Motor neuron (in vitro differentiated cells): ENCODE results near the gene ITPR3. TPM values are rescaled to one million over a fixed set of nuclear protein-coding genes. Genes with fewer than 3 reads are reported as not detected.

Source experiments
- ATAC-seq, 8 experiments: fragments of 200-7000 bp; cut with Tn5 transposase; replicated peaks in 6 of 8; 2 replicates each; pipeline ENCODE4 v1.8.0; 2021; ENCODE audit warnings: mild to moderate bottlenecking in 8 of 8, moderate library complexity in 8 of 8
- H3K27ac ChIP-seq, 2 donors: fragments of 250-450 bp; sonication (Bioruptor Pico); 2 replicates each; pipeline ENCODE4 v1.9.0; 2021; ENCODE audit warnings: antibody characterized with exemption in 2 of 2, mild to moderate bottlenecking in 2 of 2, moderate library complexity in 1 of 2
- H3K4me1 ChIP-seq, 2 donors: fragments of 250-450 bp; sonication (Bioruptor Pico); replicated peaks in 1 of 2; 2 replicates each; pipeline ENCODE4 v1.6.1; 2021; ENCODE audit warnings: antibody characterized with exemption in 2 of 2, mild to moderate bottlenecking in 2 of 2, moderate library complexity in 1 of 2
- H3K4me3 ChIP-seq, 5 donors: fragments of 250-450 bp; sonication (Bioruptor Pico); 2 replicates each; pipeline ENCODE4 v1.9.0; 2021; ENCODE audit warnings: antibody characterized with exemption in 5 of 5, mild to moderate bottlenecking in 5 of 5, moderate library complexity in 4 of 5
- WGBS, 10 experiments: fragments of 450-650 bp; shearing (Covaris generic); methylation state at CpG; one replicate each; pipeline ENCODE4 v1.0.0; 2022; 5-methylcytosine and 5-hydroxymethylcytosine counted together
- in situ Hi-C, 9 experiments: fragments of 400-800 bp; cut with MboI; loops; one replicate each; pipeline ENCODE4 v1.15.0; 2021; ENCODE audit warnings: low sequenced_read_pairs in 9 of 9, low pct_unique_long_range_greater_than_20kb in 2 of 9; ENCODE audit not compliant: unreplicated experiment in 9 of 9
- total RNA-seq, 8 experiments: library from RNA; unstranded; fragments of 300-600 nt; gene quantifications; 2 replicates each; pipeline versions ENCODE4 v1.2.3 to v1.2.4, GENCODE V29; 2022

ITPR3 gene
- total RNA-seq, 8 experiments from 2014 or later: 0.11 to 36.3 (median 0.96) TPM

DNA sequence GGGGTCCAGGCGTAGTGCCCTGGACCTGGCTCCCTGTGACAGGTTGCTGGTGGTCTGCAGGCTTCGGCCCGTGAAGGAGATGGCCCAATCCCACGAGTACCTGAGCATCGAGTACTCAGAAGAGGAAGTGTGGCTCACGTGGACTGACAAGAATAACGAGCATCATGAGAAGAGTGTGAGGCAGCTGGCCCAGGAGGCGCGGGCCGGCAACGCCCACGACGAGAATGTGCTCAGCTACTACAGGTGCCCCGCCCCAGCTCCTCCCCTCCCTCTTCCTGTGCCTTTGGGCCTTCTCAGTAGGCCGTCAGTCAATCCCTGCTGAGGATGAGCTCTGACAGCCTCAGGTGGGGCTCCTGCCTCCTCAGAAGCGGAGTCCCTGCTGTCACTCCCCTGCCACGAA lies 47.8 kb downstream of the ITPR3 start:
- 47 to 80% (median 60%) methylated on average over 1 to 12 of the region's 17 CpGs; no CpG with 5 or more reads in 4 of the 10 experiments for WGBS, 10 experiments
- ATAC-seq: peak in 6 of 8 experiments; percentile 20 to 72 (median 44)
- Histone ChIP-seq H3K4me3 (no peak overlapping the region), H3K27ac (no peak overlapping the region), H3K4me1 (peaks cover 2 to 14% of the 10 kb centered on the region in 2 donors)
- in situ Hi-C loops: no loop called here

DNA sequence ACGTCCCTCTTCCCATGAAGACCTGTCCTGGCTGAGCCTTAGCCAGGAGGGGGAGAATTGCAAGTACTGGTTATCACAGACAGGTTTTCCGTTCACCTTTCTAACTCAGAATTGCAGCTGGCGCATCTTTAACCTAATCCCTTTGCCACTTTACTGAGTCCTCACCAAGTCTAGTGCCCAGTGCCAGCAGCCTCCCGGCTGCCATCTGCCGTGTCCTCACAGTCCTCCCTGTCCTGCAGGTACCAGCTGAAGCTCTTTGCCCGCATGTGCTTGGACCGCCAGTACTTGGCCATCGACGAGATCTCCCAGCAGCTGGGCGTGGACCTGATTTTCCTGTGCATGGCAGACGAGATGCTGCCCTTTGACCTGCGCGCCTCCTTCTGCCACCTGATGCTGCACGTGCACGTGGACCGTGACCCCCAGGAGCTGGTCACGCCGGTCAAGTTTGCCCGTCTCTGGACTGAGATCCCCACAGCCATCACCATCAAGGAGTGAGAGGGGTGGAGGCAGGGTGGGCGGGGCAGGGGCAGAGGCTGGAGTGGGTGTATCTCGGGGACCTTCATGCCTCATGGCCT lies 49.1 kb downstream of the ITPR3 start:
- no peak for ATAC-seq
- Histone ChIP-seq H3K27ac (no peak overlapping the region), H3K4me1 (peaks cover 11 to 21% of the 10 kb centered on the region in 2 donors), H3K4me3 (no peak overlapping the region)
- 91 to 100% (median 100%) methylated on average over 1 to 6 of the region's 21 CpGs; no CpG with 5 or more reads in 7 of the 10 experiments for WGBS, 10 experiments
- in situ Hi-C loops: loop anchor here in 1 of 9 experiments (10.0 kb wide), 1 partner anchor 75 kb away; no protein-coding TSS in a partner anchor

DNA sequence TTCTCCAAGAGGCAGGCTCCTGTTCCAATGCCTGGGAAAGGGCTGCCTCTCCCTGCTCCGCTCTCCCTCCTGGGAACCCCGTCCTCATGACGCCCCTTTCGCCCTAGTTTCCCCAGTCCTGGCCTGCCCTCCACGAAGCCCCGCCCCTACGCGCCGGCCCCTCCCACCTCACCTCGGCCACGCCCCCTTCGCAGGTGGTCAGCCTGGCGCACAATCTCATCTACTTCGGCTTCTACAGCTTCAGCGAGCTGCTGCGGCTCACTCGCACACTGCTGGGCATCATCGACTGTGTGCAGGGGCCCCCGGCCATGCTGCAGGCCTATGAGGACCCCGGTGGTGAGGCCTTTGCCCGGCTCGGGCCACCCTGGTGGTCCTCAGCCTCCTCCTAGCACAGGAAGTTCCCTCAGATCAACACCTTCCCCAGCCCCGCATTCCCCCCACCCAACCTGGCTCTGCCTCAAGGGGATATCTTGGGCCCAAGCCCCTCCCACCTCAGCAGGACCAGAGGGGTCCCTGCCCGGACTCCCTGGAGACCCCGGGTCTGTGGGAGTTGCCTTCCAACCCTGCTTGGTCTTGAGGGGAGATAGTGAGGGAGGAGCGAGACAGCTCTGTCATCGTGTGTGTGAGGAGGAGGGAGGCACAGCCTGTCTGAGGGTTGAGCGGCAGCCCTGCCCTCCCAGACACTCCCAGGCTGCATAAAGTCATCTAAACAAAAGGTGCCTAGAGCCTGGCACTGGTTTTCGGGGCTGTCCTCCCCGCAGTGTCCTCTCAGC lies 50.0 kb downstream of the ITPR3 start:
- in situ Hi-C loops: loop anchor here in 1 of 9 experiments (10.0 kb wide), 1 partner anchor 76 kb away; no protein-coding TSS in a partner anchor
- WGBS, 10 experiments: 68 to 80% methylated on average over 1 to 4 of the region's 30 CpGs; no CpG with 5 or more reads in 8 of the 10 experiments
- peaks cover 11 to 21% of the 10 kb centered on the region in 2 donors for H3K4me1 ChIP-seq
- peak in 7 of 8 experiments; percentile 2 to 46 (median 19) for ATAC-seq
- H3K27ac ChIP-seq: no peak overlapping the region
- no peak overlapping the region for H3K4me3 ChIP-seq

DNA sequence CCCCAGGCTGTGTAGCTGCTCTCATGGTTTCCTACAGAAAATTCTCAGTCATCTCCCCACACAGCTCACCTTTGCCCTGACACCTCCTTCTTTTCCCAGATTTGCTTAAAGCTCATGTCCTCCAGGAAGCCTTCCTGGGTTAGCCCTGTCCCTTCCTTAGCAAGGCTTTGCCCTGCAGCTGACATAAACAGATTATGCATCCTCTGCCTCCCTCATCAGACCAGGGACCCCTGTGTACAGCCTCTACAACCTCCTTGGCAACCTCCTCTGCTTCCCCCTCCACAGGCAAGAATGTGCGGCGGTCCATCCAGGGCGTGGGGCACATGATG lies 50.6 kb downstream of the ITPR3 start:
- no peak for ATAC-seq
- WGBS, 10 experiments: 100% methylated on average over 3 of the region's 3 CpGs; no CpG with 5 or more reads in 7 of the 10 experiments

DNA sequence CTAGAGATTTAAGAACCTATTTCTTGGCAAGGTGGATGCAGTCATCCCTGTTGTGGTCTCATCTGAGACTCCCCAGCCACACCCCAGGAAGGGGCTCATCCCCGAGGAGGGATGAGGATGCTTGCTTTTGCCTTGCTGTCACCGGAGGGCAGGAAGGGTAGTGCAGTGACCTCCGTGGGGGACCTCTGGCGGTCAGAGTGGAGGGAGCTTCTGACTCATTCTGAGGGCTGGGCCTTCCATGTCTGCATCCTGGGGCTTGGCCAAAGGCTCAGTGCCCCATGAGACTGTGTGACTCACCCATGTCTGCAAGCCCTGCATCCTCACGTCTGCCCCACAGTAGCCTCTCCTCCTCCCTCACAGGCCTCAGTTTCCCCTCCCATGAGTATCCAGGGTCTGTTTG lies 51.7 kb downstream of the ITPR3 start:
- 0 to 80% (median 33%) methylated on average over 1 of the region's 5 CpGs; no CpG with 5 or more reads in 6 of the 10 experiments for WGBS, 10 experiments
- no peak overlapping the region for H3K4me3 ChIP-seq
- in situ Hi-C loops: loop anchor here in 1 of 9 experiments (10.0 kb wide), 1 partner anchor 78 kb away; no protein-coding TSS in a partner anchor
- H3K4me1 ChIP-seq: peaks cover 11 to 21% of the 10 kb centered on the region in 2 donors
- ATAC-seq: peak; percentile 77 to 89 (median 82)
- no peak overlapping the region for H3K27ac ChIP-seq

More for the DNA sequence above, 50.6 kb downstream of the ITPR3 start:
- H3K4me1 ChIP-seq: peaks cover 11 to 21% of the 10 kb centered on the region in 2 donors
- H3K4me3 ChIP-seq: no peak overlapping the region
- H3K27ac ChIP-seq: no peak overlapping the region
- in situ Hi-C loops: loop anchor here in 1 of 9 experiments (10.0 kb wide), 1 partner anchor 77 kb away; no protein-coding TSS in a partner anchor

DNA sequence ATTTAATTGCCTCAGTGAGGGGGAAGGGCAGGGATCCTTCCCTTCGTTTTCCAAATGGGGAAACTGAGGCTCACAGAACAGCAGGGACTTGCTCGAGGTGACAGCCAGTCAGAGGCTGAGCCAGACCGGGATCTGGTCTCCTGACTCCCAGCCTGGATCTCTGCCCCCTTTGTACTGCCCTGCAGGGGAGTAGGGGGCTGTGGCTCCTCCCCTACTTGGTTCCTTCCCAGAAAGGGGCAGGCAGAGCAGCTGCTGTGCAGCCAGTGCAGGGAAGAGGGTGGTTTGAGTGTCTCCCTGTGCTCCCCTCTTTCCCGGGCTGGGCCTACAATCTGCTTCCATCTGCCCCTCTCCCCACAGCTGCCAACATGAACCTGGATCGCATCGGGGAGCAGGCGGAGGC lies 52.7 kb downstream of the ITPR3 start:
- 21 to 80% (median 60%) methylated on average over 2 to 4 of the region's 7 CpGs; no CpG with 5 or more reads in 7 of the 10 experiments for WGBS, 10 experiments
- H3K4me3 ChIP-seq: no peak overlapping the region
- peaks cover 11 to 26% of the 10 kb centered on the region in 2 donors for H3K4me1 ChIP-seq
- peak in 5 of 8 experiments; percentile 15 to 48 (median 39) for ATAC-seq
- in situ Hi-C loops: loop anchor here in 1 of 9 experiments (10.0 kb wide), 1 partner anchor 79 kb away; no protein-coding TSS in a partner anchor
- no peak overlapping the region for H3K27ac ChIP-seq

DNA sequence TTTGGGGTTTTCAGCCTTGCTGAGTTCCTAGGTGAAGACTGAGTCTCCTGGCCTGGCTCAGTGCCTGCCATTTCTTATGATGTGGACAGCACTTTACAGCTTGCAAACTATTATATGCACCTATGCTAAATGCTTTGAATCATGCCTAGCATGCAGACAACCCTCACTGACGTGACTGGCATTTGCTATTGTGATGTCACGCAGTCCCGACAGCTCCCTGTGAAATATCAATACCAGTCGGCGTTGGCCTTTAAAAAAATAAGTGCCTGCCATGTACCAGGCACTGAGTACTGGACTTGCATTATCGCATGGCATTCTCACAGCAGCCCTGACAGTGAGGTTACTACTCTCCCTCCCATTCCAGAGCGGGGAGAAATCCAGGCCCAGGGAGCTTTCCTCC lies 54.8 kb downstream of the ITPR3 start:
- Histone ChIP-seq H3K4me1 (peaks cover 11 to 26% of the 10 kb centered on the region in 2 donors), H3K27ac (no peak overlapping the region), H3K4me3 (no peak overlapping the region)
- in situ Hi-C loops: loop anchor here in 1 of 9 experiments (10.0 kb wide), 1 partner anchor 81 kb away; no protein-coding TSS in a partner anchor
- no peak for ATAC-seq
- WGBS, 10 experiments: 53 to 100% (median 80%) methylated on average over 1 to 7 of the region's 7 CpGs; no CpG with 5 or more reads in 2 of the 10 experiments

DNA sequence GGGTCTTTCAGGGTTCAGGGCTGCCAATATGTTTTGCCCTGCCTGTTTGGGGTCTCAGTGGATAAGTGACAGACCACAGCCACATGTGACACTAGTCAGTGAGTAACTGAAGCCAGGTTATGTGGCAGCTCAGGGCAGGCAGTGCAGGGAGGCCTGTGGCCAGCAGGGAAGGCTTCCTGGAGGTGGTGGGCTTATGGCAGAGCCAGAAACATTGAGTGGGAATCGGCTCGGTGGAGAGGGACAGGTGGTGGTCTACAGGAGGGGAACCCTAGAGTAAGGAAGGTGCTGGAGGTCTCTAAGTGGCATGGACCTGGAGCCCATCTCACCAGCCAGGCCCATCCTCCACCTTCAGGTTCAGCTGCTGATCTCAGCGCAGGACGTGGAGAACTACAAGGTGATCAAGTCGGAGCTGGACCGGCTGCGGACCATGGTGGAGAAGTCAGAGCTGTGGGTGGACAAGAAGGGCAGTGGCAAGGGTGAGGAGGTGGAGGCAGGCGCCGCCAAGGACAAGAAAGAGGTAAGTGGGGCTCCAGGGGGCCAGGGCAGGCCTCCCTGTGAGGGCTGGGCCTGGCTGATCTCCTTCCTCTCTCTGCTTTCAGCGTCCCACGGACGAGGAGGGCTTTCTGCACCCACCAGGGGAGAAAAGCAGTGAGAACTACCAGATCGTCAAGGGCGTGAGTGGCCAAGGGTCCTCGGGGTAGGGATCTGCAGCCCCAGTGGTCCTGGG lies 55.5 kb downstream of the ITPR3 start:
- 36 to 100% (median 92%) methylated on average over 1 to 5 of the region's 15 CpGs; no CpG with 5 or more reads in 4 of the 10 experiments for WGBS, 10 experiments
- no peak overlapping the region for H3K27ac ChIP-seq
- no peak overlapping the region for H3K4me3 ChIP-seq
- in situ Hi-C loops: loop anchor here in 1 of 9 experiments (10.0 kb wide), 1 partner anchor 82 kb away; no protein-coding TSS in a partner anchor
- H3K4me1 ChIP-seq: peaks cover 11 to 26% of the 10 kb centered on the region in 2 donors
- no peak for ATAC-seq

DNA sequence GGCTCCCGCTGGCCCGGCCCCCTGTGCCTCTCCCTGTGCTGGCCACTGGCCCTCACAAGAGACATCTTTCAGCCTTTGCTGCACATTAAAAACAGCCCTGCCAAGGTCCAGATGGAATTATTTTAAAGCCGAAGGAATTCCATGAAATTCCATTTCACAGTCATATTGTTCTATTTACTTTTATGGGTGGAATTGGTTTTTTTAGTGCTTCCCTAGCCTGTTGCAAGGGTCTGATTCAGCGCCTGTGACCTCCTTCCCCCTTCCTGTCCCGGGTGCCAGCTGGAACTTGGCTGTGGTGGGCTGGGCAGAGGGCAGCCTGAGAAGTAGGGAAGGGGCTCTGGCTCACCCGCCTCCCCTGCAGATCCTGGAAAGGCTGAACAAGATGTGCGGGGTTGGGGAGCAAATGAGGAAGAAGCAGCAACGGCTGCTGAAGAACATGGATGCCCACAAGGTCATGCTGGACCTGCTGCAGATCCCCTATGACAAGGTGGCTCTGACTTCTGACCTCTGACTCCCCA lies 56.1 kb downstream of the ITPR3 start:
- WGBS, 10 experiments: 0 to 100% (median 64%) methylated on average over 1 to 3 of the region's 8 CpGs; no CpG with 5 or more reads in 2 of the 10 experiments
- in situ Hi-C loops: loop anchor here in 1 of 9 experiments (10.0 kb wide), 1 partner anchor 82 kb away; no protein-coding TSS in a partner anchor
- peak in 1 of 8 experiments; percentile 53 for ATAC-seq
- Histone ChIP-seq H3K4me1 (peaks cover 11 to 26% of the 10 kb centered on the region in 2 donors), H3K27ac (no peak overlapping the region), H3K4me3 (no peak overlapping the region)

DNA sequence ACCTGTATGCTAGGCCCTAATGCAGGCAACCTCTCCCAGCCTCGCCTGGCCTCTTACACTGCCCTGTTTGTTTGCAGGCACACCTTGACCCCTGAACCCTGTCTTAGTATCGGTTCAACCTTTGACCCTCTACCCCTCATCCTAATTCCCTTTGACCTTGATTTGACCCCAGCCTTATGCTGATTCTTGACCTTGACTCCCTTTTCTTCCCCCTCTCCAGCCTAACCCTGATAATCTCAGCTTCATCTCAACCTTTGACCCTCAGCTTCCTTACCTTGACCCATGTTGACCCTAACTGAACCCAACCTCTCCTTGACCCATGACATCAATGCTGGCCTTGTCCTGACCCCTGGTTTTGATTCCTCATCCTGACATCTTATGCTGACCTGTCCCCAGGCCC lies 56.6 kb downstream of the ITPR3 start:
- no peak for ATAC-seq
- H3K27ac ChIP-seq: no peak overlapping the region
- in situ Hi-C loops: loop anchor here in 1 of 9 experiments (10.0 kb wide), 1 partner anchor 83 kb away; no protein-coding TSS in a partner anchor
- no peak overlapping the region for H3K4me3 ChIP-seq
- WGBS, 10 experiments: 73 to 100% (median 93%) methylated on average over 1 to 2 of the region's 2 CpGs; no CpG with 5 or more reads in 2 of the 10 experiments
- H3K4me1 ChIP-seq: peaks cover 11 to 25% of the 10 kb centered on the region in 2 donors

DNA sequence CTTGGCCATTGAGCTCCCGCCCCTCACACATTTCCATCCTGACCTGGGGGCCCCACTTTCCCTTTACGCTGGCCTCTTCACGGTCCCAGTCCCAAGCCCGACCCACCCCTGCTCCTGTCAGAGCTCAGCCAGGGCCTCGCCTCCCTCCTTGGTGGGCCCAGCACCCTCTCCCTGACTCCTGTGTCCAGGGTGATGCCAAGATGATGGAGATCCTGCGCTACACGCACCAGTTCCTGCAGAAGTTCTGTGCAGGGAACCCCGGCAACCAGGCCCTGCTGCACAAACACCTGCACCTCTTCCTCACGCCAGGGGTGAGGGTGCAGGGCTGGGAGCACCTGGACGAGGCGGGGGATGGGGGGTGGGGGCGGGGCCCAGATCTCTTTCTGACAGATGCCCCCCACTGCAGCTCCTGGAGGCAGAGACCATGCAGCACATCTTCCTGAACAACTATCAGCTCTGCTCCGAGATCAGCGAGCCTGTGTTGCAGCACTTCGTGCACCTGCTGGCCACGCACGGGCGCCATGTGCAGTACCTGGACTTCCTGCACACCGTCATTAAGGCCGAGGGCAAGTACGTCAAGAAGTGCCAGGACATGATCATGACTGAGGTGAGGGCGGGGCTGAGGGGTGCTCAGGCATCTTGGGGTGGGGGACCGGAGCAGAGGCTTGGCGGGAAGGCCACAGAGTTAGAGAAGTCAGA lies 57.3 kb downstream of the ITPR3 start:
- WGBS, 10 experiments: 0 to 90% methylated on average over 1 to 4 of the region's 24 CpGs; no CpG with 5 or more reads in 8 of the 10 experiments
- in situ Hi-C loops: loop anchor here in 1 of 9 experiments (10.0 kb wide), 1 partner anchor 84 kb away; no protein-coding TSS in a partner anchor

More for the DNA sequence above, 57.3 kb downstream of the ITPR3 start:
- H3K4me1 ChIP-seq: peaks cover 11 to 18% of the 10 kb centered on the region in 2 donors
- H3K4me3 ChIP-seq: no peak overlapping the region
- no peak overlapping the region for H3K27ac ChIP-seq
- peak in 1 of 8 experiments; percentile 63 for ATAC-seq
